K562 (cell line): ENCODE measurements around the gene FAM111B. TPM values are rescaled to one million over a fixed set of nuclear protein-coding genes. Genes with fewer than 3 reads are reported as not detected.
A peak's percentile ranks its signal among the peaks of the same experiment; 100 is the strongest.

Source experiments
- ATAC-seq: fragments of 200-7000 bp; cut with Tn5 transposase; 3 replicates; pipeline ENCODE4 v1.9.1; 2020; ENCODE audit warnings: moderate library complexity
- BruUV-seq: library from RNA; stranded (reverse); fragments of 400-500 nt; replicated peaks from 2 replicates; lab custom pipeline; 2021; lab: Mats Ljungman, UMichigan
- CTCF ChIA-PET: fragments of 300-600 bp; formaldehyde crosslinking; extraction: SDS; loops from one replicate; lab custom pipeline; 2021; ENCODE audit warnings: low intra/inter-chr PET ratio; lab: Yijun Ruan, JAX
- POLR2A ChIA-PET: fragments of 300-600, 350-650 bp; sonication (Branson Sonifier 250); formaldehyde crosslinking; extraction: SDS; loops from one replicate; lab custom pipeline; 2021; ENCODE audit warnings: antibody characterized with exemption, inconsistent platforms; lab: Yijun Ruan, JAX
- DNase-seq, 4 experiments: peaks; one replicate each; pipeline versions ENCODE4 v3.0.0 to v3.0.0-alpha.2; 2011 to 2018; ENCODE audit warnings: low spot score in 3 of 4, mixed read lengths in 3 of 4; ENCODE audit errors: extremely low read depth in 1 of 4
- FAIRE-seq: peaks from 2 replicates; lab custom pipeline; 2011; peaks lifted over from hg19 to GRCh38; lab: Jason Lieb, UNC
- H2AFZ ChIP-seq: 2 replicates; pipeline ENCODE4 v1.6.0; 2011; ENCODE audit warnings: low read depth, low read length, control low read depth, inconsistent platforms
- H3K27ac ChIP-seq: fragments of 200-600 bp; 3 replicates; pipeline ENCODE4 v1.8.0; 2011; ENCODE audit warnings: low read depth, mild to moderate bottlenecking, control low read depth, inconsistent platforms, low read length, moderate library complexity, mixed read lengths; ENCODE audit errors: extremely low read depth
- H3K27me3 ChIP-seq, 2 experiments: fragments of 300-600 bp in 1 of 2; 2 replicates in 1 of 2; 3 replicates in 1 of 2; pipeline versions ENCODE4 v1.6.0 to v1.8.0; 2011; ENCODE audit warnings: inconsistent platforms in 2 of 2, low read length in 2 of 2, mild to moderate bottlenecking in 1 of 2, mixed read lengths in 1 of 2, moderate library complexity in 1 of 2; ENCODE audit not compliant: control insufficient read depth in 2 of 2, insufficient read depth in 2 of 2
- H3K36me3 ChIP-seq: fragments of 300-600 bp; 3 replicates; pipeline ENCODE4 v1.8.0; 2011; ENCODE audit warnings: mild to moderate bottlenecking, low read length, inconsistent platforms; ENCODE audit not compliant: control insufficient read depth, insufficient read depth
- H3K4me1 ChIP-seq, 2 experiments: fragments of 200-600 bp in 1 of 2; replicated peaks in 1 of 2; 2 replicates in 1 of 2; 3 replicates in 1 of 2; pipeline versions ENCODE4 v1.5.1 to v1.8.0; 2011; ENCODE audit warnings: inconsistent platforms in 2 of 2, low read length in 2 of 2, mild to moderate bottlenecking in 1 of 2, mixed read lengths in 1 of 2, moderate library complexity in 1 of 2; ENCODE audit not compliant: control insufficient read depth in 2 of 2, insufficient read depth in 2 of 2
- H3K4me2 ChIP-seq: 2 replicates; pipeline ENCODE4 v1.6.1; 2011; ENCODE audit warnings: low read length, control low read depth, inconsistent platforms, mixed read lengths; ENCODE audit not compliant: insufficient read depth
- H3K4me3 ChIP-seq: fragments of 200-600 bp; sonication (generic), shearing (Covaris generic); 2 replicates; pipeline ENCODE4 v1.5.1; 2016; ENCODE audit warnings: control low read depth, inconsistent platforms
- H3K79me2 ChIP-seq: fragments of 200-600 bp; 3 replicates; pipeline ENCODE4 v1.8.0; 2011; ENCODE audit warnings: low read length, inconsistent platforms; ENCODE audit not compliant: control insufficient read depth, insufficient read depth
- H3K9ac ChIP-seq, 2 experiments: 2 replicates each; pipeline versions ENCODE4 v1.6.0 to v1.6.1; 2011; ENCODE audit warnings: low read depth in 2 of 2, low read length in 2 of 2, control low read depth in 1 of 2, inconsistent platforms in 1 of 2, mild to moderate bottlenecking in 1 of 2, mixed read lengths in 1 of 2; ENCODE audit not compliant: insufficient read depth in 1 of 2
- H3K9me1 ChIP-seq: one replicate; pipeline ENCODE4 v1.6.0; 2011; ENCODE audit warnings: inconsistent platforms, mild to moderate bottlenecking, low read length, moderate library complexity; ENCODE audit not compliant: control insufficient read depth, insufficient read depth
- H3K9me3 ChIP-seq: replicated peaks from 2 replicates; pipeline ENCODE4 v1.5.1; 2011; ENCODE audit warnings: low read depth, low read length, inconsistent platforms; ENCODE audit not compliant: control insufficient read depth, insufficient read depth
- H4K20me1 ChIP-seq: replicated peaks from 2 replicates; pipeline ENCODE4 v1.6.1; 2011; ENCODE audit warnings: low read length, inconsistent platforms, mixed read lengths; ENCODE audit not compliant: control insufficient read depth, insufficient read depth
- CBFA2T3 ChIP-seq: fragments of 450-650 bp; IDR thresholded peaks from 2 replicates; pipeline ENCODE4 v1.6.1; 2017
- DMBX1 ChIP-seq: fragments of 250-450 bp; sonication (Bioruptor Pico); IDR thresholded peaks from 2 replicates; pipeline ENCODE4 v1.8.0; 2022; ENCODE audit warnings: inconsistent platforms, mild to moderate bottlenecking, moderate library complexity, borderline replicate concordance
- MTA1 ChIP-seq: fragments of 450-650 bp; IDR thresholded peaks from 2 replicates; pipeline ENCODE4 v1.6.1; 2017; ENCODE audit warnings: borderline replicate concordance
- MTA2 ChIP-seq: fragments of 450-650 bp; IDR thresholded peaks from 2 replicates; pipeline ENCODE4 v1.6.1; 2016; ENCODE audit warnings: low read depth
- NCOA2 ChIP-seq, 2 experiments: fragments of 450-650 bp; IDR thresholded peaks; 2 replicates each; pipeline ENCODE4 v1.6.1; 2018; ENCODE audit warnings: mild to moderate bottlenecking in 2 of 2, moderate library complexity in 1 of 2; ENCODE audit not compliant: partially characterized antibody in 2 of 2
- POU5F1 ChIP-seq: fragments of 150-350 bp; IDR thresholded peaks from 2 replicates; pipeline ENCODE4 v1.6.1; 2014; ENCODE audit warnings: borderline replicate concordance, low read length, low read depth, mild to moderate bottlenecking; ENCODE audit not compliant: partially characterized antibody
- SUPT5H ChIP-seq: fragments of 450-650 bp; IDR thresholded peaks from 2 replicates; pipeline ENCODE4 v1.6.1; 2016
- TAL1 ChIP-seq: fragments of 450-650 bp; IDR thresholded peaks from 2 replicates; pipeline ENCODE4 v1.6.1; 2016; ENCODE audit warnings: mild to moderate bottlenecking
- ZNF133 ChIP-seq: fragments of 250-450 bp; sonication (Bioruptor Pico); IDR thresholded peaks from 2 replicates; pipeline ENCODE4 v1.4.0; 2020; ENCODE audit warnings: mild to moderate bottlenecking
- WGBS: fragments of 100-300 bp; shearing (Covaris generic); methylation state at CpG from one replicate; pipeline ENCODE4 v1.1.6; 2016; ENCODE audit warnings: low coverage, mixed read lengths; ENCODE audit not compliant: insufficient coverage; ENCODE audit errors: missing lambda C conversion rate; 5-methylcytosine and 5-hydroxymethylcytosine counted together
- in situ Hi-C: fragments of 300-500 bp; cut with MboI; formaldehyde crosslinking; loops from 4 replicates; pipeline ENCODE4 v1.15.0; 2018; ENCODE audit warnings: inconsistent platforms, mixed read lengths
- intact Hi-C: fragments of 100-400 bp; cut with micrococcal nuclease; formaldehyde crosslinking; loops from 2 replicates; pipeline ENCODE4 v1.14.2; 2022
- polyA plus RNA-seq, 8 experiments: library from polyadenylated mRNA; depleted of rRNA in 4 of 8; stranded (reverse) in 5 of 8; unstranded in 3 of 8; fragments of >200 nt; fragmentation: Nextera tagmentation in 2 of 8; fragmentation: Illumina TruSeq in 1 of 8; extraction: Ambion mirVana in 2 of 8; extraction: Trizol in 1 of 8; gene quantifications; 2 replicates each; pipeline versions ENCODE4 v1.2.1 to v1.2.3, GENCODE V29; 2011 to 2014; ENCODE audit warnings: inconsistent platforms in 1 of 8, missing spikeins in 1 of 8
- total RNA-seq, 7 experiments: library from RNA; depleted of rRNA in 6 of 7; stranded (reverse); fragments of >200 nt in 6 of 7; fragmentation: Illumina TruSeq in 2 of 7; extraction: Trizol in 2 of 7; gene quantifications; 2 replicates each; pipeline versions ENCODE4 v1.2.1 to v1.2.3, GENCODE V29; 2011 to 2021; ENCODE audit warnings: low replicate concordance in 1 of 7
- TF ChIP-seq, protein P1 (sequence below): fragments of 450-650 bp; IDR thresholded peaks from one replicate; pipeline ENCODE4 v1.6.1; 2018; ENCODE audit warnings: mild to moderate bottlenecking, moderate library complexity; ENCODE audit not compliant: partially characterized antibody
- TF ChIP-seq, protein P2 (sequence below), 2 experiments: fragments of 150-350 bp in 1 of 2; IDR thresholded peaks; 2 replicates each; pipeline ENCODE4 v1.6.1; 2012 to 2016; ENCODE audit warnings: low read depth in 2 of 2, low read length in 2 of 2, mild to moderate bottlenecking in 1 of 2, moderate library complexity in 1 of 2
- TF ChIP-seq, protein P3 (sequence below): fragments of 450-650 bp; IDR thresholded peaks from 2 replicates; pipeline ENCODE4 v1.6.1; 2018; ENCODE audit not compliant: partially characterized antibody

FAM111B gene
- total and polyA plus RNA-seq, 9 of the 15 experiments (the other 6 are each of a cell fraction or from before 2014, with no cell fraction given): 0.01 to 0.33 (median 0.06) TPM; not detected in 5

DNA sequence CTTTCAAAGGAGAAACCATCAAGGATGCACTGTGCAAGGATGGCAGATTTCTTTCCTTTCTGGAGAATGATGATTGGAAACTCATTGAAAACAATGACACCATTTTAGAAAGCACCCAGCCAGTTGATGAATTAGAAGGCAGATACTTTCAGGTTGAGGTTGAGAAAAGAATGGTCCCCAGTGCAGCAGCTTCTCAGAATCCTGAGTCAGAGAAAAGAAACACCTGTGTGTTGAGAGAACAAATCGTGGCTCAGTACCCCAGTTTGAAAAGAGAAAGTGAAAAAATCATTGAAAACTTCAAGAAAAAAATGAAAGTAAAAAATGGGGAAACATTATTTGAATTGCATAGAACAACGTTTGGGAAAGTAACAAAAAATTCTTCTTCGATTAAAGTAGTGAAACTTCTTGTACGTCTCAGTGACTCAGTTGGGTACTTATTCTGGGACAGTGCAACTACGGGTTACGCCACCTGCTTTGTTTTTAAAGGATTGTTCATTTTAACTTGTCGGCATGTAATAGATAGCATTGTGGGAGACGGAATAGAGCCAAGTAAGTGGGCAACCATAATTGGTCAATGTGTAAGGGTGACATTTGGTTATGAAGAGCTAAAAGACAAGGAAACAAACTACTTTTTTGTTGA lies 45.4 kb downstream of the FAM111B start (continued):
- TF ChIP-seq, protein P1, sequence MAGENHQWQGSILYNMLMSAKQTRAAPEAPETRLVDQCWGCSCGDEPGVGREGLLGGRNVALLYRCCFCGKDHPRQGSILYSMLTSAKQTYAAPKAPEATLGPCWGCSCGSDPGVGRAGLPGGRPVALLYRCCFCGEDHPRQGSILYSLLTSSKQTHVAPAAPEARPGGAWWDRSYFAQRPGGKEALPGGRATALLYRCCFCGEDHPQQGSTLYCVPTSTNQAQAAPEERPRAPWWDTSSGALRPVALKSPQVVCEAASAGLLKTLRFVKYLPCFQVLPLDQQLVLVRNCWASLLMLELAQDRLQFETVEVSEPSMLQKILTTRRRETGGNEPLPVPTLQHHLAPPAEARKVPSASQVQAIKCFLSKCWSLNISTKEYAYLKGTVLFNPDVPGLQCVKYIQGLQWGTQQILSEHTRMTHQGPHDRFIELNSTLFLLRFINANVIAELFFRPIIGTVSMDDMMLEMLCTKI: no peak

DNA sequence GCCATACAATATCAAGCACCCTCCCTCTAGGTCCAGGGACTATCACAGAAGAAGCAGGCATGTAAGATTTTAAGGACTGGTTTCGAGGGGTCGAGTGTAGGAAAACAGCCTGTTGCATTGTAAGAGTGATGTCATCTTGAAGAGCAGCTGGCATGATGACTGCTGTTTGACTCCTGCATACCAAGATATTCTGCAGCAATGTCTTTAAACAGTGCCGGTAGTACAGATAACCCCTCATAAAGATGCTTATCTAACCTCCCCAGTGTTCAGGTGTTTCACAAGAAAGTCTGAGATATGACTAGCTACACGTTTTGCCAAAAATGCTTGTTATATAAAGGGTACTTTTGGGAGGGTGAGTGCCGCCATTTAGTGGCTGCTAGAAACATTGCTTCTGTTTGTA lies 47.6 kb downstream of the FAM111B start:
- Histone ChIP-seq H3K36me3 (peaks cover 10% of the 10 kb centered on the region; the same call in 1 of the 3 replicates), H3K4me2 (no peak overlapping the region), H3K4me3 (no peak overlapping the region), H3K27me3 (no peaks in the 10 kb centered on the region), H4K20me1 (no peaks in the 10 kb centered on the region), H3K9ac (no peak overlapping the region), H3K9me3 (no peaks in the 10 kb centered on the region), H3K27ac (no peak overlapping the region), H3K9me1 (no peaks in the 10 kb centered on the region), H3K4me1 (no peaks in the 10 kb centered on the region), H2AFZ (no peak overlapping the region), H3K79me2 (no peaks in the 10 kb centered on the region)
- in situ Hi-C loops: loop anchor here (5.0 kb wide), 1 partner anchor 102 kb away; no protein-coding TSS in a partner anchor
- DNase-seq (peak in 1 of 4 experiments; percentile 14), ATAC-seq (peak; percentile 37; the same call in 2 of the 3 replicates), FAIRE-seq (no peak)
- 7% methylated on average over 5 of the region's 5 CpGs for WGBS
- POLR2A ChIA-PET: no interaction called here
- BruUV-seq: no TSS peak
- intact Hi-C loops: loop anchor here (5.0 kb wide), 1 partner anchor 502 kb away; no protein-coding TSS in a partner anchor
- CTCF ChIA-PET: no interaction called here
- TF ChIP-seq TAL1 (peak; percentile 74), SUPT5H (no peak), MTA1 (no peak), ZNF133 (CRISPR knock-in tag) (no peak), DMBX1 (CRISPR knock-in tag) (no peak), CBFA2T3 (peak; percentile 81), MTA2 (0 out of 2 replicates have a peak, but pooled peaks have one; percentile 8), POU5F1 (no peak), NCOA2 (IDR thresholded peaks at IDR 0.05; ENCODE audit: partially characterized antibody in 2 of 2) (no peak)
- TF ChIP-seq, protein P2, sequence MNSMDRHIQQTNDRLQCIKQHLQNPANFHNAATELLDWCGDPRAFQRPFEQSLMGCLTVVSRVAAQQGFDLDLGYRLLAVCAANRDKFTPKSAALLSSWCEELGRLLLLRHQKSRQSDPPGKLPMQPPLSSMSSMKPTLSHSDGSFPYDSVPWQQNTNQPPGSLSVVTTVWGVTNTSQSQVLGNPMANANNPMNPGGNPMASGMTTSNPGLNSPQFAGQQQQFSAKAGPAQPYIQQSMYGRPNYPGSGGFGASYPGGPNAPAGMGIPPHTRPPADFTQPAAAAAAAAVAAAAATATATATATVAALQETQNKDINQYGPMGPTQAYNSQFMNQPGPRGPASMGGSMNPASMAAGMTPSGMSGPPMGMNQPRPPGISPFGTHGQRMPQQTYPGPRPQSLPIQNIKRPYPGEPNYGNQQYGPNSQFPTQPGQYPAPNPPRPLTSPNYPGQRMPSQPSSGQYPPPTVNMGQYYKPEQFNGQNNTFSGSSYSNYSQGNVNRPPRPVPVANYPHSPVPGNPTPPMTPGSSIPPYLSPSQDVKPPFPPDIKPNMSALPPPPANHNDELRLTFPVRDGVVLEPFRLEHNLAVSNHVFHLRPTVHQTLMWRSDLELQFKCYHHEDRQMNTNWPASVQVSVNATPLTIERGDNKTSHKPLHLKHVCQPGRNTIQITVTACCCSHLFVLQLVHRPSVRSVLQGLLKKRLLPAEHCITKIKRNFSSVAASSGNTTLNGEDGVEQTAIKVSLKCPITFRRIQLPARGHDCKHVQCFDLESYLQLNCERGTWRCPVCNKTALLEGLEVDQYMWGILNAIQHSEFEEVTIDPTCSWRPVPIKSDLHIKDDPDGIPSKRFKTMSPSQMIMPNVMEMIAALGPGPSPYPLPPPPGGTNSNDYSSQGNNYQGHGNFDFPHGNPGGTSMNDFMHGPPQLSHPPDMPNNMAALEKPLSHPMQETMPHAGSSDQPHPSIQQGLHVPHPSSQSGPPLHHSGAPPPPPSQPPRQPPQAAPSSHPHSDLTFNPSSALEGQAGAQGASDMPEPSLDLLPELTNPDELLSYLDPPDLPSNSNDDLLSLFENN (IDR thresholded peaks at IDR 0.05; ENCODE audit: low read depth in 2 of 2, low read length in 2 of 2): no peak
- TF ChIP-seq, protein P3, sequence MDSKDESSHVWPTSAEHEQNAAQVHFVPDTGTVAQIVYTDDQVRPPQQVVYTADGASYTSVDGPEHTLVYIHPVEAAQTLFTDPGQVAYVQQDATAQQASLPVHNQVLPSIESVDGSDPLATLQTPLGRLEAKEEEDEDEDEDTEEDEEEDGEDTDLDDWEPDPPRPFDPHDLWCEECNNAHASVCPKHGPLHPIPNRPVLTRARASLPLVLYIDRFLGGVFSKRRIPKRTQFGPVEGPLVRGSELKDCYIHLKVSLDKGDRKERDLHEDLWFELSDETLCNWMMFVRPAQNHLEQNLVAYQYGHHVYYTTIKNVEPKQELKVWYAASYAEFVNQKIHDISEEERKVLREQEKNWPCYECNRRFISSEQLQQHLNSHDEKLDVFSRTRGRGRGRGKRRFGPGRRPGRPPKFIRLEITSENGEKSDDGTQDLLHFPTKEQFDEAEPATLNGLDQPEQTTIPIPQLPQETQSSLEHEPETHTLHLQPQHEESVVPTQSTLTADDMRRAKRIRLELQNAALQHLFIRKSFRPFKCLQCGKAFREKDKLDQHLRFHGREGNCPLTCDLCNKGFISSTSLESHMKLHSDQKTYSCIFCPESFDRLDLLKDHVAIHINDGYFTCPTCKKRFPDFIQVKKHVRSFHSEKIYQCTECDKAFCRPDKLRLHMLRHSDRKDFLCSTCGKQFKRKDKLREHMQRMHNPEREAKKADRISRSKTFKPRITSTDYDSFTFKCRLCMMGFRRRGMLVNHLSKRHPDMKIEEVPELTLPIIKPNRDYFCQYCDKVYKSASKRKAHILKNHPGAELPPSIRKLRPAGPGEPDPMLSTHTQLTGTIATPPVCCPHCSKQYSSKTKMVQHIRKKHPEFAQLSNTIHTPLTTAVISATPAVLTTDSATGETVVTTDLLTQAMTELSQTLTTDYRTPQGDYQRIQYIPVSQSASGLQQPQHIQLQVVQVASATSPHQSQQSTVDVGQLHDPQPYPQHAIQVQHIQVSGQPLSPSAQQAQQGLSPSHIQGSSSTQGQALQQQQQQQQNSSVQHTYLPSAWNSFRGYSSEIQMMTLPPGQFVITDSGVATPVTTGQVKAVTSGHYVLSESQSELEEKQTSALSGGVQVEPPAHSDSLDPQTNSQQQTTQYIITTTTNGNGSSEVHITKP: no peak
